ENCODE results near the gene ZNF587B. TPM values are rescaled to one million over a fixed set of nuclear protein-coding genes. Genes with fewer than 3 reads are reported as not detected.
A peak's percentile ranks its signal among the peaks of the same experiment; 100 is the strongest.
"Not testable (repeated sequence)": the region's sequence is repeated elsewhere in the genome, so short reads cannot be mapped to it uniquely, and the experiment has no call there.

The ZNF587B gene
- total and polyA plus RNA-seq, 2 donors (not counting 1 experiment from before 2014, with no cell fraction given), result 6.5 to 12.4 TPM

DNA sequence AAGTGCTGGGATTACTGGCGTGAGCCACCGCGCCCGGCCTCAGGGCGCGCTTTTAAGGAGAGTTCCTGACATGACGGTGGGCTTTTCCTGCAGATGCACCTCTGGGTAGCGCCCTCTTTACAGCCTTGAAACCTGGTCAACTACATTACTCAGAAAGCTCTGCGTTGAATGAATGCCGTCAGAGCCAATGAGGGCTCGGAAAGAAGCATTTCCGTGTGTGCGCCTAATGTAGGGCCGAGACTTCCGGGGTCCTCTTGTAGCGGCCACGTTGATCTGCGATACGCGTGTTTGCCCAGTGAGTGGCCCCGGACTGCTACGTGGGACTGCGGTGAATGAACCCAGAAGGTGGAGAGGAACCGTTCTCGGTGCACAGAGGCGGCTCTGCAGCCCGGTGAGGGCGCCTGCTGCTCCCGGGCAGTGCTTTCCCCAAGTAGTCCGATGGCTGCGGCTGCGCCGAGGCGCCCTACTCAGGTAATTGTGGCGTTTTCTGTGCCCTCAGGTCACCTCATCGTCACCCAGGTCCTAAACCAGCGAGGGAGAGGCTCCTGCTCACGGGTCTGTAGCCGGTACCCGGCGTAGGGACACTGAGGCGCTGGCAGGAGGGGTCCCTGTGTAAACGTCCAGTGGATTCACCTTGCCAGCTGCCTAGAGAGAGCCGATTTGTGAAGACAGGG, 10.5 kb upstream of the ZNF587B start:
- Histone ChIP-seq H3K9ac (ENCODE audit: insufficient read depth, low read length) (peak overlapping the region; percentile 87), H3K36me3 (ENCODE audit: control insufficient read depth, insufficient read depth, low read length) (no peaks in the 10 kb centered on the region), H3K27ac (ENCODE audit: insufficient read depth, low read length) (peak overlapping the region; percentile 85), H3K9me3 (ENCODE audit: control insufficient read depth, insufficient read depth, low read depth, low read length) (no peaks in the 10 kb centered on the region), H3K79me2 (ENCODE audit: control insufficient read depth, insufficient read depth, low read length) (peaks cover 41% of the 10 kb centered on the region), H2AFZ (ENCODE audit: low read length) (peak overlapping the region; percentile 82), H4K20me1 (ENCODE audit: control insufficient read depth, extremely low read depth, insufficient read depth, low read length) (no peaks in the 10 kb centered on the region), H3K4me1 (ENCODE audit: control insufficient read depth, extremely low read depth, insufficient read depth, low read length) (peaks cover 3% of the 10 kb centered on the region), H3K4me3 (replicated peaks in 1 of 4; ENCODE audit: control extremely low read depth in 1 of 4, insufficient read depth in 1 of 4, low read depth in 3 of 4, low read length in 4 of 4) (peak overlapping the region; percentile 84 to 96 (median 90)), H3K27me3 (ENCODE audit: control insufficient read depth, insufficient read depth, low read length) (no peaks in the 10 kb centered on the region), H3K4me2 (ENCODE audit: extremely low read depth, insufficient read depth, low read length) (peak overlapping the region; percentile 64)
- TF ChIP-seq, protein P1, sequence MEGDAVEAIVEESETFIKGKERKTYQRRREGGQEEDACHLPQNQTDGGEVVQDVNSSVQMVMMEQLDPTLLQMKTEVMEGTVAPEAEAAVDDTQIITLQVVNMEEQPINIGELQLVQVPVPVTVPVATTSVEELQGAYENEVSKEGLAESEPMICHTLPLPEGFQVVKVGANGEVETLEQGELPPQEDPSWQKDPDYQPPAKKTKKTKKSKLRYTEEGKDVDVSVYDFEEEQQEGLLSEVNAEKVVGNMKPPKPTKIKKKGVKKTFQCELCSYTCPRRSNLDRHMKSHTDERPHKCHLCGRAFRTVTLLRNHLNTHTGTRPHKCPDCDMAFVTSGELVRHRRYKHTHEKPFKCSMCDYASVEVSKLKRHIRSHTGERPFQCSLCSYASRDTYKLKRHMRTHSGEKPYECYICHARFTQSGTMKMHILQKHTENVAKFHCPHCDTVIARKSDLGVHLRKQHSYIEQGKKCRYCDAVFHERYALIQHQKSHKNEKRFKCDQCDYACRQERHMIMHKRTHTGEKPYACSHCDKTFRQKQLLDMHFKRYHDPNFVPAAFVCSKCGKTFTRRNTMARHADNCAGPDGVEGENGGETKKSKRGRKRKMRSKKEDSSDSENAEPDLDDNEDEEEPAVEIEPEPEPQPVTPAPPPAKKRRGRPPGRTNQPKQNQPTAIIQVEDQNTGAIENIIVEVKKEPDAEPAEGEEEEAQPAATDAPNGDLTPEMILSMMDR (conservative IDR thresholded peaks at IDR 0.05 in 1 of 2, IDR thresholded peaks at IDR 0.05 in 1 of 2; ENCODE audit: low read depth in 1 of 2, low read length in 2 of 2), result no peak
- no peak for TF ChIP-seq EZH2 (IDR thresholded peaks at IDR 0.05; ENCODE audit: low read length, missing control alignments)
- DNase-seq (ENCODE audit: low read depth in 2 of 2), result peak; percentile 93 to 98

- Histone ChIP-seq H3K27me3 (ENCODE audit: control insufficient read depth, insufficient read depth, low read length) (no peaks in the 10 kb centered on the region), H3K27ac (ENCODE audit: insufficient read depth, low read length) (peak overlapping the region; percentile 6), H4K20me1 (ENCODE audit: control insufficient read depth, extremely low read depth, insufficient read depth, low read length) (no peaks in the 10 kb centered on the region), H2AFZ (ENCODE audit: low read length) (no peak overlapping the region), H3K9me3 (ENCODE audit: control insufficient read depth, insufficient read depth, low read depth, low read length) (no peaks in the 10 kb centered on the region), H3K4me3 (replicated peaks in 1 of 4; ENCODE audit: control extremely low read depth in 1 of 4, insufficient read depth in 1 of 4, low read depth in 3 of 4, low read length in 4 of 4) (peak overlapping the region; percentile 84 to 96 (median 90)), H3K36me3 (ENCODE audit: control insufficient read depth, insufficient read depth, low read length) (no peaks in the 10 kb centered on the region), H3K4me2 (ENCODE audit: extremely low read depth, insufficient read depth, low read length) (peak overlapping the region; percentile 64), H3K4me1 (ENCODE audit: control insufficient read depth, extremely low read depth, insufficient read depth, low read length) (peaks cover 3% of the 10 kb centered on the region), H3K9ac (ENCODE audit: insufficient read depth, low read length) (no peak overlapping the region), H3K79me2 (ENCODE audit: control insufficient read depth, insufficient read depth, low read length) (peaks cover 45% of the 10 kb centered on the region)
- DNase-seq (ENCODE audit: low read depth in 2 of 2), result no peak
- TF ChIP-seq, protein P1 (conservative IDR thresholded peaks at IDR 0.05 in 1 of 2, IDR thresholded peaks at IDR 0.05 in 1 of 2; ENCODE audit: low read depth in 1 of 2, low read length in 2 of 2), result no peak
- no peak for TF ChIP-seq EZH2 (IDR thresholded peaks at IDR 0.05; ENCODE audit: low read length, missing control alignments)
Measured at GRCh38 chr19:57820599-57820998, 9.5 kb upstream of the ZNF587B start.

- not testable (repeated sequence) for H3K9ac ChIP-seq (ENCODE audit: insufficient read depth, low read length); H2AFZ ChIP-seq (ENCODE audit: low read length); DNase-seq (ENCODE audit: low read depth in 2 of 2); H3K9me3 ChIP-seq (ENCODE audit: control insufficient read depth, insufficient read depth, low read depth, low read length); H4K20me1 ChIP-seq (ENCODE audit: control insufficient read depth, extremely low read depth, insufficient read depth, low read length); H3K4me1 ChIP-seq (ENCODE audit: control insufficient read depth, extremely low read depth, insufficient read depth, low read length); H3K36me3 ChIP-seq (ENCODE audit: control insufficient read depth, insufficient read depth, low read length); H3K27me3 ChIP-seq (ENCODE audit: control insufficient read depth, insufficient read depth, low read length); H3K27ac ChIP-seq (ENCODE audit: insufficient read depth, low read length)
- Histone ChIP-seq H3K4me3 (replicated peaks in 1 of 4; ENCODE audit: control extremely low read depth in 1 of 4, insufficient read depth in 1 of 4, low read depth in 3 of 4, low read length in 4 of 4) (peak overlapping the region in 2 of 4 experiments; percentile 84 to 89), H3K79me2 (ENCODE audit: control insufficient read depth, insufficient read depth, low read length) (peaks cover 47% of the 10 kb centered on the region), H3K4me2 (ENCODE audit: extremely low read depth, insufficient read depth, low read length) (peak overlapping the region; percentile 64)
Measured at GRCh38 chr19:57821095-57821494, 9.0 kb upstream of the ZNF587B start.

DNA sequence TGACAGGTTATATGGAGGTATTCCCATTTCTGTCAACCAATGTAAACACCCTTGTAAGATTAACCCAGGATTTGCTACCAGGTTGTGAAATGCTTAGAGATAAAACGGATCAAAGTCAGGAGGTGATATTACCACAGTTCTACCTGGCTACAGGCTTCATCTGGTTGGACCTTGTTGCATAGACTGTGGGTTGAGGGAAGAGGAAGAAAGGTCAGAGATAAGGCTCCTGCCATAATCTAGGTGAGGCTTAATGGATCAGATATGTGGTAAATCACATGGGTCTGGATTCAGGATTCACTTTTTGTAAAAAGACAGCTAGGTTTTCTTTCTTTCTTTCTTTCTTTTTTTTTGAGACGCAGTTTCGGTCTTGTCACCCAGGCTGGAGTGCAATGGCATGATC, 8.6 kb upstream of the ZNF587B start:
- not testable (repeated sequence) for H2AFZ ChIP-seq (ENCODE audit: low read length); H3K4me1 ChIP-seq (ENCODE audit: control insufficient read depth, extremely low read depth, insufficient read depth, low read length); H3K4me3 ChIP-seq (replicated peaks in 1 of 4; ENCODE audit: control extremely low read depth in 1 of 4, insufficient read depth in 1 of 4, low read depth in 3 of 4, low read length in 4 of 4); H3K4me2 ChIP-seq (ENCODE audit: extremely low read depth, insufficient read depth, low read length); H3K36me3 ChIP-seq (ENCODE audit: control insufficient read depth, insufficient read depth, low read length); H3K9ac ChIP-seq (ENCODE audit: insufficient read depth, low read length); H3K27me3 ChIP-seq (ENCODE audit: control insufficient read depth, insufficient read depth, low read length); H3K27ac ChIP-seq (ENCODE audit: insufficient read depth, low read length); H4K20me1 ChIP-seq (ENCODE audit: control insufficient read depth, extremely low read depth, insufficient read depth, low read length); H3K9me3 ChIP-seq (ENCODE audit: control insufficient read depth, insufficient read depth, low read depth, low read length); DNase-seq (ENCODE audit: low read depth in 2 of 2)
- H3K79me2 ChIP-seq (ENCODE audit: control insufficient read depth, insufficient read depth, low read length), result peaks cover 51% of the 10 kb centered on the region

DNA sequence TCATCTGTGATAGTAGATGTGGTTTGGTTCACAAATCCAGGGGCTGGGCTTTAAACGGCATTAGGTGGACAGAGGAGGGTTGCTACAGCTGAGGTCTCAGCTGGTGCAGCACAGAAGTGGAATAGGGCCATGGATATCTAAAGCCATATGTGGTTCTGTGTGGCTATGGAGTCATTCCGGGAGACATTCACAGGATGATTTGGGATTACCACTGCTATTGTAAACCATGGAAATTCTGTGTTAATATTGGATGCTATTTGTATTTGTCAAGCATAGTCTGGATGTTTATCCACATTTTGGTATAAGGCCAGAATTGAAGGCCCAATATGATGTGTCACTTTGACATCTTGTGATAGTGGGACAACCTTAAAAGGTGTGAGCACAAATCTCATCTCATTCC, 6.9 kb upstream of the ZNF587B start:
- H3K4me1 ChIP-seq (ENCODE audit: control insufficient read depth, extremely low read depth, insufficient read depth, low read length); H3K9ac ChIP-seq (ENCODE audit: insufficient read depth, low read length); H3K4me3 ChIP-seq (replicated peaks in 1 of 4; ENCODE audit: control extremely low read depth in 1 of 4, insufficient read depth in 1 of 4, low read depth in 3 of 4, low read length in 4 of 4); H4K20me1 ChIP-seq (ENCODE audit: control insufficient read depth, extremely low read depth, insufficient read depth, low read length); H3K4me2 ChIP-seq (ENCODE audit: extremely low read depth, insufficient read depth, low read length); H2AFZ ChIP-seq (ENCODE audit: low read length); H3K36me3 ChIP-seq (ENCODE audit: control insufficient read depth, insufficient read depth, low read length); H3K27me3 ChIP-seq (ENCODE audit: control insufficient read depth, insufficient read depth, low read length); DNase-seq (ENCODE audit: low read depth in 2 of 2); H3K9me3 ChIP-seq (ENCODE audit: control insufficient read depth, insufficient read depth, low read depth, low read length); H3K27ac ChIP-seq (ENCODE audit: insufficient read depth, low read length): not testable (repeated sequence)
- H3K79me2 ChIP-seq (ENCODE audit: control insufficient read depth, insufficient read depth, low read length), result peaks cover 53% of the 10 kb centered on the region
